ENCODE results near the gene MAFF. TPM values are rescaled to one million over a fixed set of nuclear protein-coding genes. Genes with fewer than 3 reads are reported as not detected.

The MAFF gene
- polyA plus RNA-seq, 1 donor from 2014 or later = 2.1 TPM

DNA sequence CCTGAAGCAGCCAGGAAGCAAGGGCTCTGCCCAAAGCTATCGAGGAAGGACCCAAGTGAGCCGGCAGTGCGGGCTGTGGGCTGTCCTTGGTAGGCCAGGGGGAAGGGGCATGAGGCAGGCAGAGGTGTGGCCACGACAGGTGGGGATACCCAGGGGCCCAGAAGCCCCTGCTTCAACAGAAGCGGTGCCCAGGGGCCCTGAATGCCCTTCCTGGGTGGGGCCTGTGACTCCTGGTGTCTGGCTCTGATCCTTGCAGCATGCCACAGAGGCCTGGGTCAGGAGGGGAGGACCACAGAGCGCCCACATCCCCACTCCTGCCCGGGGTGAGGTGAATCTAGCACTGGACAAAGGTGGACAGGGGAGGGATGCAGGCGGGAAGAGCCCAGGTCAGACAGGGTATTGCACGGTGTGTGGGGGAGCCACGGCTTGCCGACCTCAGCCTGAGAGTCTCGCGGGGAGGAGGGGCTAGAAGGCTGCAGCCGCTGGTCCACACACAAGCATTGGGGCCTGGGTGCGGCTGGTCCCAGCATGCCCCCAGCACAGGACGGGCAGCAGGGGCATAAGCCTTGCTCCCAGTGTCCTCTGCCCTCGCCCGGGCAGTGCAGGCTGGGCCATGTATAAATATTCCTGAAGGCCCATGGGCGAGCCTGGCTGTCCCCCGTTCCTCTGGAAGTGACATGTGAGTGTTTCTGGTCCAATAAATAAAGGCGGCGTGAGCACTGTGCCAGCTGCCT is 19.0 kb downstream of the MAFF start:
- Histone ChIP-seq H3K9ac (ENCODE audit: low read length) (no peak overlapping the region), H3K4me2 (ENCODE audit: low read length) (no peak overlapping the region), H2AFZ (ENCODE audit: low read depth, low read length) (no peak overlapping the region), H3K27ac (ENCODE audit: low read length) (no peak overlapping the region), H3K27me3 (ENCODE audit: insufficient read depth, low read depth, low read length) (no peaks in the 10 kb centered on the region), H3K79me2 (replicated peaks; ENCODE audit: insufficient read depth, low read length) (no peaks in the 10 kb centered on the region), H3K36me3 (ENCODE audit: insufficient read depth, low read length) (no peaks in the 10 kb centered on the region), H3F3A (ENCODE audit: insufficient read depth, low read length, poor library complexity, severe bottlenecking) (no peaks in the 10 kb centered on the region), H3K9me3 (ENCODE audit: low read length) (no peaks in the 10 kb centered on the region), H3K9me2 (ENCODE audit: insufficient read depth, low read length) (no peaks in the 10 kb centered on the region), H3K4me3 (ENCODE audit: low read length) (no peak overlapping the region), H4K20me1 (ENCODE audit: insufficient read depth) (no peaks in the 10 kb centered on the region)
- TF ChIP-seq TAF1 (IDR thresholded peaks at IDR 0.05; ENCODE audit: low read depth) = no peak

DNA sequence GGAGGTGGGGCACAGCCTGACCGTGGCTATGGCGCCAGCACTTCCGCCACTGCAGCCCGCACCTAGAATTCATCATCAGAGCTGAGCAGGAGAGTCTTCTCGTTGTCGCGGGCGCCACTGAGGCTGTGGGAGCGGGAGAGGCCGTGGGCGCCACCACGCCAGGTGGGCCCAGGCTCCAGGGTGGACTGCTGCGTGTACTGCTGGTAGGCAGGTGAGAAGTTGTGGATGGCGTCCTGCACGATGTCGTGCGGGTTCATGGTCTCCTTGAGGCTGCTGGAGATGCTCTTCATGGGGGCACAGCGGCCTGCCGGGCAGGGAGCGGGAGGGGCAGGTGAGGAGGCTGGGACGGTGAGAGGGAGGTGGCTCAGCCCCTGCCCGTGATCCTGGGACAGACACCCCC is 19.6 kb downstream of the MAFF start:
- no peak overlapping the region for H2AFZ ChIP-seq (ENCODE audit: low read depth, low read length)
- H3K79me2 ChIP-seq (replicated peaks; ENCODE audit: insufficient read depth, low read length) = no peaks in the 10 kb centered on the region
- H3K9me2 ChIP-seq (ENCODE audit: insufficient read depth, low read length) = no peaks in the 10 kb centered on the region
- no peak overlapping the region for H3K4me3 ChIP-seq (ENCODE audit: low read length)
- TF ChIP-seq EZH2 (IDR thresholded peaks at IDR 0.05; ENCODE audit: borderline replicate concordance, insufficient read depth, low read length, poor library complexity, severe bottlenecking) = no peak
- TF ChIP-seq EP300 (conservative IDR thresholded peaks at IDR 0.05; ENCODE audit: poor library complexity, severe bottlenecking) = no peak
- TF ChIP-seq, protein P1, sequence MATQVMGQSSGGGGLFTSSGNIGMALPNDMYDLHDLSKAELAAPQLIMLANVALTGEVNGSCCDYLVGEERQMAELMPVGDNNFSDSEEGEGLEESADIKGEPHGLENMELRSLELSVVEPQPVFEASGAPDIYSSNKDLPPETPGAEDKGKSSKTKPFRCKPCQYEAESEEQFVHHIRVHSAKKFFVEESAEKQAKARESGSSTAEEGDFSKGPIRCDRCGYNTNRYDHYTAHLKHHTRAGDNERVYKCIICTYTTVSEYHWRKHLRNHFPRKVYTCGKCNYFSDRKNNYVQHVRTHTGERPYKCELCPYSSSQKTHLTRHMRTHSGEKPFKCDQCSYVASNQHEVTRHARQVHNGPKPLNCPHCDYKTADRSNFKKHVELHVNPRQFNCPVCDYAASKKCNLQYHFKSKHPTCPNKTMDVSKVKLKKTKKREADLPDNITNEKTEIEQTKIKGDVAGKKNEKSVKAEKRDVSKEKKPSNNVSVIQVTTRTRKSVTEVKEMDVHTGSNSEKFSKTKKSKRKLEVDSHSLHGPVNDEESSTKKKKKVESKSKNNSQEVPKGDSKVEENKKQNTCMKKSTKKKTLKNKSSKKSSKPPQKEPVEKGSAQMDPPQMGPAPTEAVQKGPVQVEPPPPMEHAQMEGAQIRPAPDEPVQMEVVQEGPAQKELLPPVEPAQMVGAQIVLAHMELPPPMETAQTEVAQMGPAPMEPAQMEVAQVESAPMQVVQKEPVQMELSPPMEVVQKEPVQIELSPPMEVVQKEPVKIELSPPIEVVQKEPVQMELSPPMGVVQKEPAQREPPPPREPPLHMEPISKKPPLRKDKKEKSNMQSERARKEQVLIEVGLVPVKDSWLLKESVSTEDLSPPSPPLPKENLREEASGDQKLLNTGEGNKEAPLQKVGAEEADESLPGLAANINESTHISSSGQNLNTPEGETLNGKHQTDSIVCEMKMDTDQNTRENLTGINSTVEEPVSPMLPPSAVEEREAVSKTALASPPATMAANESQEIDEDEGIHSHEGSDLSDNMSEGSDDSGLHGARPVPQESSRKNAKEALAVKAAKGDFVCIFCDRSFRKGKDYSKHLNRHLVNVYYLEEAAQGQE (IDR thresholded peaks at IDR 0.05; ENCODE audit: borderline replicate concordance) = no peak
- TF ChIP-seq MXI1 (conservative IDR thresholded peaks at IDR 0.05; ENCODE audit: poor library complexity, severe bottlenecking) = no peak
- no peak for TF ChIP-seq TAF1 (IDR thresholded peaks at IDR 0.05; ENCODE audit: low read depth)
- no peak for TF ChIP-seq SMC3 (conservative IDR thresholded peaks at IDR 0.05; ENCODE audit: poor library complexity)
- no peak for TF ChIP-seq POLR2AphosphoS5 (IDR thresholded peaks at IDR 0.05)
- TF ChIP-seq, protein P2, sequence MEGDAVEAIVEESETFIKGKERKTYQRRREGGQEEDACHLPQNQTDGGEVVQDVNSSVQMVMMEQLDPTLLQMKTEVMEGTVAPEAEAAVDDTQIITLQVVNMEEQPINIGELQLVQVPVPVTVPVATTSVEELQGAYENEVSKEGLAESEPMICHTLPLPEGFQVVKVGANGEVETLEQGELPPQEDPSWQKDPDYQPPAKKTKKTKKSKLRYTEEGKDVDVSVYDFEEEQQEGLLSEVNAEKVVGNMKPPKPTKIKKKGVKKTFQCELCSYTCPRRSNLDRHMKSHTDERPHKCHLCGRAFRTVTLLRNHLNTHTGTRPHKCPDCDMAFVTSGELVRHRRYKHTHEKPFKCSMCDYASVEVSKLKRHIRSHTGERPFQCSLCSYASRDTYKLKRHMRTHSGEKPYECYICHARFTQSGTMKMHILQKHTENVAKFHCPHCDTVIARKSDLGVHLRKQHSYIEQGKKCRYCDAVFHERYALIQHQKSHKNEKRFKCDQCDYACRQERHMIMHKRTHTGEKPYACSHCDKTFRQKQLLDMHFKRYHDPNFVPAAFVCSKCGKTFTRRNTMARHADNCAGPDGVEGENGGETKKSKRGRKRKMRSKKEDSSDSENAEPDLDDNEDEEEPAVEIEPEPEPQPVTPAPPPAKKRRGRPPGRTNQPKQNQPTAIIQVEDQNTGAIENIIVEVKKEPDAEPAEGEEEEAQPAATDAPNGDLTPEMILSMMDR (IDR thresholded peaks at IDR 0.05; ENCODE audit: poor library complexity, severe bottlenecking) = no peak
- TF ChIP-seq RAD21 (conservative IDR thresholded peaks at IDR 0.05) = no peak
- H4K20me1 ChIP-seq (ENCODE audit: insufficient read depth) = no peaks in the 10 kb centered on the region
- no peak overlapping the region for H3K27ac ChIP-seq (ENCODE audit: low read length)
- no peak overlapping the region for H3K4me2 ChIP-seq (ENCODE audit: low read length)
- H3F3A ChIP-seq (ENCODE audit: insufficient read depth, low read length, poor library complexity, severe bottlenecking) = no peaks in the 10 kb centered on the region
- H3K9me3 ChIP-seq (ENCODE audit: low read length) = no peaks in the 10 kb centered on the region
- no peaks in the 10 kb centered on the region for H3K36me3 ChIP-seq (ENCODE audit: insufficient read depth, low read length)
- no peak overlapping the region for H3K9ac ChIP-seq (ENCODE audit: low read length)
- H3K27me3 ChIP-seq (ENCODE audit: insufficient read depth, low read depth, low read length) = no peaks in the 10 kb centered on the region

Data from neural cell (in vitro differentiated cells).